Measurements from ENCODE around the gene PDLIM7.

The PDLIM7 gene

GRCh38 chr5:177524941-177525655 lies 27.7 kb upstream of the PDLIM7 start:
- DNase-seq (ENCODE audit: low spot score) = no peak

GRCh38 chr5:177524539-177524900 lies 27.1 kb upstream of the PDLIM7 start:
- DNase-seq (ENCODE audit: low spot score) = no peak

DNA sequence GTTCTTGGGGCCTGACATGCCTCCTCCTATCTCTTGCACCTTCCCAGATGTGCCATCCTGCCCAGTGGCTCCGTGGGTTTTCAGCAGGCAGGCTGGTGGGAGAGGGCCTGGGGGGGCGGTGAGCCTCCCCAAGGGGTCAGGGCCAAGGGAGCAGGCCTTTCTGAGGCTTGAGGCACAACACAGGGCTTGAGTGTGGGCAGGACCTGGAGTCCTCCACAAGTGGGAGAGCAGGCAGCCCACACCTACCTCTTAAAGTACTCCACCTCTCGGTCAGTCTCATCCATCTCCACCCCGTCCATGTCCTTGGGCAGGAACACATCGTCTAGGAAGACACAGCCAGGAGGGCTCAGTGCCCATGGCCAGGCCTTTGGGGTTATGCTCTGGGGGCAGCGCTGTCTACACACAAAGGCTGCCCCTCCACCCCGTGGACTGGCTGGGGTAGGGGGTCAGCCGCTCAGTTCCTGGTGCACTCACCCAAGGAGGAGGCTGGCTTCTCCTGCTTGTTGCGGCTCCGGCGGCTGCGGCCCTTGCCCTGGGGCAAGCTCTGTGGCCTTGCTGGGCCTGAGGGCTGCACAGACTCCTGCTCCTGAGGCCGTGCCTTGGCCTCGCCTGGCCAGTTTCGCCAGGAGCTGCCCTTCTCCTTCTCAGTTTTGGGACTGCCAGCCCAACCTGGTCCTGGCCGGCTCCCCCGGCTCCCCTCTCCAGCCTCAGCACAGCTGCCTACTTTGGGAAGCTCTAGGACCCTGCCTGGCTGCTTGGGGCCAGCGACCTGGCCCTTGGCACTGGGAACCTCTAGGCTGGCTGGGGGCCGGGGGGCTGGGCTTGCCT lies 26.5 kb upstream of the PDLIM7 start:
- no peak for DNase-seq (ENCODE audit: low spot score)

GRCh38 chr5:177520916-177521513 lies 23.6 kb upstream of the PDLIM7 start:
- no peak for DNase-seq (ENCODE audit: low spot score)

DNA sequence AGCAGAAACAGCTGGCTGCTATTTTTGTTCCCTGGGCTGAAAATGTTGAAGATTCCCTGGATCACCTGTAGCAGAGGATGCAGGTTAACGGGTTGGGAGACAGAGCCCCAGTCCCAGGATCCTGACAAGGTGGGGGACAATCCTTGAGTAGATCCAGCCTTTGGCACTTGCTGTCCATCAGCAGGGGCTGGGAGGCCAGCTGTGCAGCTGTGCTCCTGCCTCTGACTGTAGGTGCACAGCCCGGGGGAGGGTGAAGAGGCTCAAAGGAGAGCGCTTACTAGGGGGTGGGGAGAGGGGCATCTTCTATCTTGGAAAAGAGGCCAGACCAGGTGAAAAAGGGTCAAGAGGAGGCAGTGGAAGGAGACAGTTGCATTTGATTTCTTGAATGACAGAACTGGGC lies 22.9 kb upstream of the PDLIM7 start:
- DNase-seq (ENCODE audit: low spot score) = no peak

DNA sequence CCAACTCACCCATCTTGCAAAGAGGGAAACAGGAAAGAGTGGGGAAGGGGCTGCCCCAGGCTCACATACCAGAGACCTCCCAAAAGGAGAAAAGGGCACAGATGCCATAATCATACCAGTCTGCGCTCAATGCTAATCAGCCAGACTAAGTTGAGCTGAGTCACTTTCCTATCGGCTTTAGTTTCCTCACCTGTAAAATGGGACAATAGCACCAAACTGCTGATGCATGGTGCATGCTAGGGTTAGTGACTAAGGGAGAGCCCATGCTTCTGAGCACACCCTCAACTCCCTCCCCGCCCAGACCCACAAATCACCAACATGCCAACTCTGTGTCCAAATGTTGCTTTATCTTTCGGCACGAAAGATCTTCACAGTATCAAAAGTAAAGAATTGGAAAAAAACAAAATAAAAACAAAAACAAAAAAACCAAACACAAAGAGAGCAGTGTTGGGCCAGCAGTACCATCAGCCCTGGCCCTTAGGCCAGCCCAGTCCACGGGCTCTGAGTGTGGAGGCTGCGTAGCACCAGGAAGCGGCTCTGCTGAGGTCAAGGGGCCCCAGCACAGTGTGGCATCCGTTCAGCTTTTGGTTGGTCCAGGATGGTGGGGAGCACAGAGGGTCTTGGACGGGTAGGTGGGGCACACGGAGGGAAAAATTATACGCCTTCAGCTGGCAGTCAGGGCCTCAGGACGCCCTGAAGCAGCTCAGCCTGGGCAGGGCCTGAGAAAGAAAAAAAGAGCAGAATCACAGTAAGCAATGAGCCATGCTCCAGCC lies 22.2 kb upstream of the PDLIM7 start:
- no peak for DNase-seq (ENCODE audit: low spot score)

GRCh38 chr5:177516601-177517568 lies 19.5 kb upstream of the PDLIM7 start, which contains the start of gene DDX41:
Gene DDX41, minus strand, starts transcription at chr5:177516961. Its CDS starts 16 bp downstream, at chr5:177516945.
- peak; percentile 98 for DNase-seq (ENCODE audit: low spot score)

GRCh38 chr5:177515580-177515979 lies 18.2 kb upstream of the PDLIM7 start:
- DNase-seq (ENCODE audit: low spot score) = no peak

GRCh38 chr5:177514541-177514940 lies 17.1 kb upstream of the PDLIM7 start:
- no peak for DNase-seq (ENCODE audit: low spot score)

DNA sequence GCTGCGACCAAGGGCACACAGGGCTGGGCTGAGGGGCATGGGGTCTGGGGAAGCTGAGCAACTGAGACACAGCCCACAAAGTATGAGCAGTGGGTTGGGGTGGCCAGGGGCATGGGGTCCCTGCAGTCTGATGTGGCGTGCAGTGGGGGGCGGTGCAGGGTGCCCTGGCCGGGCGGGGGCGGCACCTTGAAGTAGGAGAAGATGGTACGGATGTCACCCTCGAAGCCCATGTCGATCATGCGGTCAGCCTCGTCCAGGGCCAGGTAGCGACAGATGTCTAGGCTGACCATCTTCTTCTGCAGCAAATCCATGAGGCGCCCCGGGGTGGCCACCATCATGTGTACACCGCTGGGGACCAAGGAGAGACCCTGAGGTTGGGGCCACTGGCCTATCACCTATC lies 16.1 kb upstream of the PDLIM7 start:
- DNase-seq (ENCODE audit: low spot score) = no peak

DNA sequence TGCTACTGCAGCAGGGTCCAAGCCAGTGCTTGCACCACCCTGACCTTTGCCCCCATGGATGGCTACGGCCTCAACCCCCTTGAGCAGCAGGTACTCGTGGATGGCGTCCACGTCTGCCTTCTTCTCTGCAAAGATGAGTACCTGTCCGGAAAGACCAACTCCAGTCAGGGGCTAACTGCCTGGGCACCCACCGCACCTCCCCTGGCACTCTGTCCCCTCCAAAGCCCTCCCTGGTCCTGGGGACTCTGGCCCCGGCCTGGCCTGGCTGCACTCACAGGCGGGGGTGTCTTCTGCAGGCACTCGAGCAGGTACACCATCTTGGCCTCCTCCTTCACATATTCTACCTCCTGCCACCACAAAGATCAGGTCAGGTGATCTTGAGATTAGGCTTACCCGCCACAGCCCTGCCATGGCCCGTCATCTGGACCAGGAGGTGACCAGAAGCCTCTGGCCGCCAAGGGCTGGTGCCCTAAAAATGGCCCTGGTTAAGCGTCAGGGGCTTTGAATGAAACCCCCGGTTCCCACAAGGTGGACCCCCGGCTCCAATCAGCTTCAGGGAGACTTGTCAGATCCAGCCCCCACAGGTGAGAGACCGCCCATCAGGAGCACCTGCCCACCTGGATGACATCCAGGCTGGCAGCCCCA lies 15.5 kb upstream of the PDLIM7 start:
- no peak for DNase-seq (ENCODE audit: low spot score)

DNA sequence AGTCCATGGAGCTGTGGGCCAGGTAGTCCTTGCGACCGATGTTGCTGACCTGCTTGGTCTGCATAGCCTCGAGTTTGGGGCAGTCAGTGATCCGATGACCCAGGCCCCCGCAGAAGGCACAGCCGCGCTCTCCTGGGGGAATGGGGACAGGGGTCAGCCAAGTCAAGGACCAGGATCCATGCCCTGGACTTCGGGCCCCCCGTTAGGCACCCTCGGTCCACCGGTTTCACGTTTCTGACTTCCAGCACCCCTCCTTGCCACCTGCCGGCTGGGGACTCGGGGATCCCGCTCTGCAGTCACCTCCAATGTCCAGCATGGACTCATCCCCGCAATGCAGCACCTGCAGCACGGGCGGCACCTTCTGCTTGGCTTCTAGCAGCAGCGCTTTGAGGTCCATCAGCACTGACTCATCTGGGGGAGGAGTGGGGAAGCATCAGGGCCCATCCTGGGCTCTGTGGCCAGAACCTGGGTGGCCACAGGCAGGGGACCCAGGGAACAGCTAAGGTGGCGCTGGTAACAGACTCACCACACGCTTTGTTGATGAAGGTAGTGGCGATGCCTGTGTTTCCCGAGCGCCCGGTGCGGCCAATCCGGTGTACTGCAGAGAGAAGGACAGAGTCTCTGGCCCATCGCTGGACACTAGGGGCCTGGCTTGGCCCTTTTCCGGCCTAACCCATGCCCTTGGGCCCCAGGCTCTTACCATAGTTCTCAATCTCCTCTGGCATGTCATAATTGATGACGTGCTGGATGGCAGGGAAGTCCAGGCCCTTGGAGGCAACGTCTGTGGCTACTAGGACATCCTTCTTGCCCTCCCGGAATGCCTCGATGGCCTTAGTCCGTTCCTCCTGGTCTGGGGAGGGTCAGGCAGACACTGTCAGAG lies 14.6 kb upstream of the PDLIM7 start:
- no peak for DNase-seq (ENCODE audit: low spot score)

- no peak for DNase-seq (ENCODE audit: low spot score)
Observed at GRCh38 chr5:177511181-177511580, 13.8 kb upstream of the PDLIM7 start.

- no peak for DNase-seq (ENCODE audit: low spot score)
Observed at GRCh38 chr5:177510567-177511053, 13.2 kb upstream of the PDLIM7 start.

DNA sequence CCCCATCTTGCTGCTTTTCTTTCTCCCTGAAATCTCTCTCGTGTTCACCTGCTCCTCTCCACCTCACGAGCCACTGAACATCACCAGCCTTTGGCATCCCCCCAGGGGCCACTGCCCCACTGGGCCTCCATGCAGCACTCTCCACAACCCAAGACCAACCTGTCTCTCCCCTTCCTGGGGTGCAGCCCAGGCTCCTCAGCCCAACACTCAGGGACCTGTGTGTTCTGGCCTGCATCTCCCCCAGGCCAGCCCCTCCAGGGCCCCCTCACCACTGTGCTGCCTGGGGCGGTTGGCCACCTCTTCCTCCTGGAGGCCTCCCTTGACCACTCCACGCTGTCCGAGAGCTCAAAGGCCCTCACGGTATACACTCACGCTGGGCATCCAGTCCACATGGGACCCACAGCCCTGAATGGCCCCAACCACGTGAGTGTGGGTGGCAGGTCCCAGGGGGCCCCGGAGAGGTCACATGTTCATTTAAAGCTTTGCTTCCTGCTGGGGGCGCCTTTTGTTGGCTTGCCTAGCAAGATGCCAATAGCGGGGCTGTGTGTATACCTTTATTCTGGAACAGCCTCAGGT lies 12.7 kb upstream of the PDLIM7 start:
- no peak for DNase-seq (ENCODE audit: low spot score)

DNA sequence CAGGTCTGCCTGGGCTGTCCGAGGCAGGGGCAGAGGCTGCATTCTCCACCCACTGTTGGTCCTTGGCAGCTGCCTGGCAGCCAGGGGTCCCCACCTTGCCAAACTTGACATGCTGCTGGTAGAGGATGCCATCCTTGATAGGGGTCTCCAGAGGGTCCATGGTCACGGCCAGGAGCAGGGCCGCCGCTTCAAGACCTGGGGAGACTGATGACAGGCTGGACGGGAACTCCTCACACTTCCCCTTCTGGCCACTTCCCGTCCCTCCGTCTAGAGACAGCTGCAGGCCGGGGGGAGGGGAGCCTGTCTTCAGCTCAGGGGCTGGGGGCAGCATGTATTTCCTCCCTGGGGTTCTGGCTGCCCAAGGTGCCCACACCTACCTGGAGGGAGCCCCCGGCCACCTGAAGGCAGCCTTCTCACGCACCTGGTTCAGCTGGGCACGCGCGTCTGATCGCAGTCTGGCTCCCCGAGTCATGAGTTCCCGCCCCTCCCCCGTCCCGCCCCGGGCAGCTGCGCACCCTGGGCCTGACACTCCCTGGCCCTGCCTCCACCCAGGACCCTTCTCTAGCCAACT lies 12.1 kb upstream of the PDLIM7 start, which contains the start of gene DOK3:
TSS of gene DOK3 (minus strand) at position 446 of the 571 bp plus-strand sequence. CDS start at position 160, 286 bp downstream.
- no peak for DNase-seq (ENCODE audit: low spot score)

DNA sequence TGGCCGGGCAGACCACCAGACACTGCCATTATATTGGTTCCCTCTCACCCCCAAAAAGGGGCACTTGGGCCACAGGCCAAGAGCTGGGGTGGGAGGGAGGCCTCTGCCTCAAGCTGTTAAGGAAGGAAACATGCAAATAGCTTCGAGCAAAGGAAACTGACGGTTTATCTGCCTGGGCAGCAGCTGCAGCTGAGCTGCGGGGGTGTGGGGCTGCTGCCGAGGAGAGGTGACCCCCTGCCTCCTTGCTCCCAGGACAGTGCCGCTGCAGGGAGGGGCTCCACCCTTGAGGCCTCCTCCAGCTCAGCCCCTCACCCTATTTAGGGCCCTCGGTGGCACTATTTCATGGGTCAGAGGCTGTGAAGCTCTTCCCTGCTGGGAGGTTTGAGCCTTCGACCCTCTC lies 11.4 kb upstream of the PDLIM7 start:
- DNase-seq (ENCODE audit: low spot score) = no peak

DNA sequence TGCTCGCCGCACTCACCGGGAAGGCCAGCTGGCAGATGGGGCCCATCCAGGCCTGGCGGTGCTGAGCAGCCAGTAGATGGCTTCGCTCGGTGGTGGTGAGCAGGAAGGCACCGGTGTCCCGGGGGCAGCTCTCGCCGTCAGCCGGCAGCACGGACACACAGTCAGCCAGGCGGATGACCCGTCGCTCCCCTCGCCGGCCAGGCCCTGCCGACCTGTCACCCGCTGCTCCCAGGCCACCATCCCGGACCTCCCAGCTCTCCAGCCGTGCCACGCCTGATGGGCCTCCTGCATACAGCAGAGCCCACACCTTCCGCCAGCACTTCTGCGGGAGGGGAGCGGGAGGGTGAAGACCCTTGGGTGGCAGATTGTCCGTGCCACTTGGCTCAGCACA lies 10.8 kb upstream of the PDLIM7 start:
- no peak for DNase-seq (ENCODE audit: low spot score)

All from LoVo (cell line).